Stimulated activated CD4-positive, alpha-beta T cell treated with anti-CD3 and anti-CD28 coated beads, Interleukin-1b, Interleukin-23, amount 100 ng/mL, for 1 hour (primary cell): ENCODE measurements around the gene ABRACL.
"Not testable (repeated sequence)": the region's sequence is repeated elsewhere in the genome, so short reads cannot be mapped to it uniquely, and the experiment has no call there.

Experiments used
- DNase-seq, 2 donors: peaks; one replicate each; pipeline ENCODE4 v3.0.0-alpha.2; 2020; ENCODE audit warnings: low read depth in 2 of 2

The ABRACL gene

DNA sequence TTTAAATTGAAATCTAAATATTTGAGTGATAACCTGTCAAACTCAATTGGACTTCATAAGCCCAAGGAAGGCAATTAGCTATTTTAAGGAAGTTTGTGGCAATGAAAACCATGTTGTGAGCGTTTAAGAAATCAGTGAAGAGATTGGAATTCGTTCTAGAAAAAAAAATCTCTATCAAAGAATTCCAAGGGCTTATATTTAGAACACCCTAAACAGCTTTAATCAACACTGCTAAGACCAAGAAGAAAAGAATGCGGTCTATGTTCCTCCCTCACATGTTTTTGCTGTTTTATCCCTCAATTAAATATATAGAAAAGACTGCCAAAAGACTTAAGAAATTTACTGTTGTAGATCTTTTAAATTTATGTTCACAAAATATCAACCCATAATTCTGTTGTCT lies 16.6 kb upstream of the ABRACL start:
- DNase-seq, result no peak

- no peak for DNase-seq
These were observed 15.3 kb upstream of the ABRACL start for GRCh38 chr6:139013185-139013800.

GRCh38 chr6:139014945-139015344 lies 13.6 kb upstream of the ABRACL start:
- no peak for DNase-seq

GRCh38 chr6:139016337-139017213 lies 12.0 kb upstream of the ABRACL start:
- no peak for DNase-seq

GRCh38 chr6:139017227-139017626 lies 11.3 kb upstream of the ABRACL start:
- DNase-seq, result no peak

DNA sequence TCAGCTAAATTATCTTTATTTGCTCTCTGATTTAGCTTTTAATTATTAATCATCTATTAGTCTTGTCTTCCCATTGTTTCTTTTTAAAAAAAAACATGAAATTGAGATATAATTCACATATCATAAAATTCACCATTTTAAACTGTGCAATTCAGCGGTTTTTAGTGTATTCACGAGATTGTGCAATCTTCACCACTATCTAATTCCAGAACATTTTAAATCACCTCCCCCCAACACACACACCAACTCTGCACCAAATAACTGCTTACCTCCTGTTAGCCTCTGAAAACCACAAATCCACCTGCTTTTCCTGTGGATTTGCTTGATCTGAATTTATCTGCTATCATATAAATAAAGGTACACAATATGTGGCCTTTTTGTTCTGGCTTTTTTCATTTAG lies 8.8 kb upstream of the ABRACL start:
- no peak for DNase-seq

- no peak for DNase-seq
These were observed 7.9 kb upstream of the ABRACL start for GRCh38 chr6:139020689-139021088.

GRCh38 chr6:139025416-139025815 lies 3.1 kb upstream of the ABRACL start:
- not testable (repeated sequence) for DNase-seq

DNA sequence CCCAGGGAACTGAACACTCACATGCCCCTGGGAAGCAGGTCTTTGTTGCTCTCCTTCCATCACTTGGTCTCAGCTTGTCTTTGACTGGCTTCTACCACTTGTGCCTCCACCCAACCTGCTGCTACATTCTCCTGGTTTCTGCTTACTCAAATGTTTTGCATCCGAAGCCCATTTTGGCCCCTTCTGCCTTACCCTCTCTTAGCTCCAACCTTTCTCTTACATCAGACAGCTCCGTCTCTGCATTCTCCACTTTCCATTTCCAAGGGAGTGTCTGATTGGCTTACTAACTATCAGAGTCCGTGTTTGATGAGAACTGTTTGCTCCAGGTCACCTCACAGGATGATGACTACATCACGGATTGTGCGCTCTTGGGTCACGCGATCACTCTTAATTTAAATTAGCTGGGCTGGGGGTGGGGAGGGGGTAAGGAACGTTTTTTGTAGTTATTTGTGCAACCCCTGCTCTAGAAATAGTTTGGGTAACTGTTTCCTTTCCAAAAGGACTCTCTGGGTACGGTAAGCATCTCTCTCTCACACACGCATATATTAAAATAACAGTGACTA lies 844 bp upstream of the ABRACL start:
- peak in 1 of 2 donors; percentile 9 for DNase-seq

- no peak for DNase-seq
These were observed 309 bp upstream of the ABRACL start for GRCh38 chr6:139028215-139028657.

- DNase-seq, result no peak
These were observed 1.1 kb downstream of the ABRACL start for GRCh38 chr6:139029470-139030227.

GRCh38 chr6:139030228-139030963 lies 1.9 kb downstream of the ABRACL start:
- no peak for DNase-seq

- no peak for DNase-seq
These were observed 8.9 kb downstream of the ABRACL start for GRCh38 chr6:139037490-139037889.

GRCh38 chr6:139044250-139044649 lies 15.7 kb downstream of the ABRACL start:
- no peak for DNase-seq

GRCh38 chr6:139047677-139048076 lies 19.1 kb downstream of the ABRACL start:
- DNase-seq, result no peak

DNA sequence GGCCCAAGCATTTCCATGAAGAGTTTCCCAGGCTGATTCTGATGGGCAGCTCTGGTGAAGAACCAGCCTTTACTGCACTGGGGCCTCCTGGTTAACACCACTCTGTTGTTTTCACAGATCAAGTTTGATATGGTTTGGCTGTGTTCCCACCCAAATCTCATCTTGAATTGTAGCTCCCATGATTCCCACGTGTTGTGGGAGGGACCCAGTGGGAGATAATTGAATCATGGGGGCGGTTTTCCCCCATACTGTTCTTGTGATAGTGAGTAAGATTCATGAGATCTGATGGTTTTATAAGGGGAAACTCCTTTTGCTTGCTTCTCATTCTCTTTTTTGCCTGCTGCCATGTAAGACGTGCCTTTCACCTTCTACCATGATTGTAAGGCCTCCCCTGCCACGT lies 20.4 kb downstream of the ABRACL start:
- DNase-seq, result not testable (repeated sequence)

DNA sequence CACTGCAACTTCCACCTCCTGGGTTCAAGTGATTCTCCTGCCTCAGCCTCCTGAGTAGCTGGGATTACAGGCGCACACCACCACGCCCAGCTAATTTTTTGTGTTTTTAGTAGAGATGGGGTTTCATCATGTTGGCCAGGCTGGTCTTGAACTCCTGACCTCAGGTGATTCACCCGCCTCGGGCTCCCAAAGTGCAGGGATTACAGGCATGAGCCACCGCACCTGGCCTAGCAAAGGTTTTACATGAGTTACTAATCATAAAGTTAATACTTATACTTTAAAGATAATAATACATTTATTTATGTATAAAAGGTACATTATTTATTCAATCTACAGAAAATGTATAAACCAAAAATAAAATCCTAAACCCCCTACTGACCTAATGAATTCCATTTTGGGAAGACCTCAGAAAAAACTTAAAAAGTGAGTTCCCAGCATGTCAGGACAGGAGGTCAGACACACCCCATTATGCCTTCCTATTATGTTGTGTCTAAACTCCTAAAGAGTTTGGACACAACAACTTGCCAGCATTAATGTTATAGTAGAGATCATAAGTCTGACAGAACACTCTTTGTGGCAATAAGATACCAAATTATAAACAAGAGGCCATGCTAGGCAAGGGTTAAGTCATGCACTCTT lies 21.7 kb downstream of the ABRACL start:
- DNase-seq, result not testable (repeated sequence)

GRCh38 chr6:139050770-139051313 lies 22.3 kb downstream of the ABRACL start:
- no peak for DNase-seq

- DNase-seq, result no peak
These were observed 23.0 kb downstream of the ABRACL start for GRCh38 chr6:139051396-139052060.

GRCh38 chr6:139053382-139053781 lies 24.8 kb downstream of the ABRACL start:
- no peak for DNase-seq
